ENCODE measurements around the gene ZNF580.

Gene ZNF580

DNA sequence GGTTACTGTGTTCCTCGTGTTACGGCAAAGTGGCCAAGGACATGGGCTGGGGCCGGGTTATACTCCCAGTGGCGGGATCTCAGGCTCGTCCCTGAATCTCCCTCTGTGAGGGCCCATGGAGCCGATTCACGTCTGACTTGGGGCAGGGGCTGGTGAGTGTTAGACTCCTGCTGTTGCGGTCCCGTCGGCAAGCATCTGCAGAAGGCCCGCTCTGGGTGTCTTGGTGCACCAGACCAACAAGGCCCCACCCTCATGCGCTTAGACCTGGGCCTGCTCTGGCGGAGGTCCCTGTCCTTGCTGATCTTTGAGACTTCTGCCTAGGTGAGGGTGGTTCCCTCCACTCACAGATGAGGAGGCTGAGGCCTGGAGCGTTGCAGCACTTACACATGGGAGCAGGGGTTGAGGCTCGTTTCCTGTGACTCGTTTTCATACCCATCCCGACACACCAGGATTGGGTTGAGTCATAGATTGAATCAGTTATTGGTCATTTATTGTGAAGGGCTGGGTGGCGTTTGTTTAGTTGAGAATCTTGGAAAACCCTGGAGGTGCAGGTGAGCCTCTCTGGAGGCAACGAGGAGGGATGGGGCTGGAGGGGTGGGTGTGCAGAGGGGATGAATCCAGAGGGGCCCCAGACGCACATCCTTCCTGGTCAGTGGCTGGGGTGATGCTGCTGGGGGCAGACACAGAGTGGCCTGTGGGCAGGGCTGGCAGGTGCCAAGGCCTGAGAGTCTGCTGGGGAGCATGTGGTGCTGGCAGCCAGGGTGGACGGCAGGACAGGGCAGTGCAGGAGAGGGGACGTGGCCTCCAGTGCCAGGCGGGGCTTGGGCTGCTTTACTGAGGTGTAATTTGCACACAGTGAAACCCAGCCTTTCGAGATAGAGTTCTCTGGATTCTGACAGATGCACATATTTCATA lies 38.8 kb downstream of the ZNF580 start:
- no peak for DNase-seq

DNA sequence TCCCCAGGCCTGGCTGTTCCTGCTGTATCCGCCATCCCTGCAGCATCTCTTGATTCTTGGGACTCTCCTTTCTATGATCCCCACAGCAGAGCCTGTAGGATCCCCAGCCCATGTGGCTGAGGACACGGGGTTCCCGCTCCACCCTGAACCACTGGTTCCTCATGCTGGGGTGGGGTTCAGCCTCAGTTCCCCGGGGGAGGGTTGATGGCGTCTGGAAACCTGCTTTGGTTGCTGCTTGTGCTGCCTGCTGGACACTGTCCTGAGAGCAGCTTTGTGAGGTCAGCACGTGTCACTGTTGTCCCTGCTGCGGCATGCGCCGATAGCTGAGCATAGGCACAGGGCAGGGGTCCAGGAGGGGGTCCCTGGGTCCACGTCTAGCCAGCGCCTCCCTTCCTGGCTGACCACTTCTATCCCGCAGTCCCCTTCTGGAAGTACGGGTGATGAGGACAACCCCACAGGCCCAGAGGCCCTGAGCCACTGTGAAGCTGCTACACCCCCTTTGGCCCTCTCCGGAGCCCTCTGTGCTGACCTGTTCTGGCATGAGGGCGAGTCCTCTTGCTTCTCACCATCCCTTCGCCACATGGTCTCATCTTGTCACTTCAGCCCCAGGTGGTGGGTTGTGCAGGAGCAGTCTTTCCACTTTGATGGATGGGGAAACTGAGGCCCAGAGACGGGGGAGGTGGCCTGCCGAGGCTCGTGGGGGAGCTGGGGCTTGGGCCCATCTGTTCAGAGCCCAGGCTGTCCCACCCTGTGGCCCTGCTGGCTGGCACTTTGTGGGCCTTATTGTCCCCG lies 39.7 kb downstream of the ZNF580 start:
- DNase-seq = no peak

DNA sequence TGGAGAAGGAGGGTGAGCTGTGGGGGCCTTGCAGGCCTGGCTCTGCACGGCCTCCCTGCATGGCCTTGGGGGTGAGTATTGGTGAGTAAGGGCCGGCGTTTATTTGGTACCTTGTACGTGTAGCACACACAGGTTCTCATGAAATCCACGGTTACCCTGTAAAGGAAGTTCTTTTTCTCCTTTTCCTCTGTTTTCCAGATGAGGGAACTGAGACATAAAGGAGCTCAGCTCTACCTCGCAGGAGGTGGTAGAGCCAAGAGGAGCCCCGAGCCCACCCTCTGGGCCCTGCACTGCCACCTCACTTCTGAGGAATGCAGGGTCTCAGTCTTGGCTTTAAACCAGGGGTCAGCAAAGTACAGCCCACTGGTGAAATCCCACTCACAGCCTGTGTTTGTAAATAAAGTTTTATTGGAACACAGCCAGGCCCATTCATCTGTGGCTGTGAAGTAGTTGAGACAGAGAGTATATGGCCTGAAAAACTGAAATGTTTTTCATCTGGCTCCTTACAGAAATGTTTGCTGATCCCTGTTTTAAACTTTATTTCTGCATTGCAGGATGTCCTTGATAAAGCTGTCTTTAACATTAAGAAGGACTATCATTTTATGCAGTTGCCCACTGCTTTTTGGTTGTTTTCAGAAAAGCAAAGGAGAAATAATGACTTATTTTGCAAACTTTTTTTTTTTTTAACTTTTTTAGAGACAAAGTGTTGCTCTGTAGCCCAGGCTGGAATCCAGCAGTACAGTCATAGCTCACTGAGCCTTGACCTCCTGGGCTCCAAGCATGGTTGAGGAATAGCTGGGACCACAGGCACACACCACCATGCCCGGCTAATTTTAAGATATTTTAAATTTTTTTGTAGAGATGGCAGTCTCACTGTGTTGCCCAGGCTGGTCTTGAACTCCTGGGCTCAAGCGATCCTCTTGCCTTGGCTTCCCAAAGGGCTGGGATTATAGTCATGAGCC lies 40.6 kb downstream of the ZNF580 start:
- no peak for DNase-seq

DNA sequence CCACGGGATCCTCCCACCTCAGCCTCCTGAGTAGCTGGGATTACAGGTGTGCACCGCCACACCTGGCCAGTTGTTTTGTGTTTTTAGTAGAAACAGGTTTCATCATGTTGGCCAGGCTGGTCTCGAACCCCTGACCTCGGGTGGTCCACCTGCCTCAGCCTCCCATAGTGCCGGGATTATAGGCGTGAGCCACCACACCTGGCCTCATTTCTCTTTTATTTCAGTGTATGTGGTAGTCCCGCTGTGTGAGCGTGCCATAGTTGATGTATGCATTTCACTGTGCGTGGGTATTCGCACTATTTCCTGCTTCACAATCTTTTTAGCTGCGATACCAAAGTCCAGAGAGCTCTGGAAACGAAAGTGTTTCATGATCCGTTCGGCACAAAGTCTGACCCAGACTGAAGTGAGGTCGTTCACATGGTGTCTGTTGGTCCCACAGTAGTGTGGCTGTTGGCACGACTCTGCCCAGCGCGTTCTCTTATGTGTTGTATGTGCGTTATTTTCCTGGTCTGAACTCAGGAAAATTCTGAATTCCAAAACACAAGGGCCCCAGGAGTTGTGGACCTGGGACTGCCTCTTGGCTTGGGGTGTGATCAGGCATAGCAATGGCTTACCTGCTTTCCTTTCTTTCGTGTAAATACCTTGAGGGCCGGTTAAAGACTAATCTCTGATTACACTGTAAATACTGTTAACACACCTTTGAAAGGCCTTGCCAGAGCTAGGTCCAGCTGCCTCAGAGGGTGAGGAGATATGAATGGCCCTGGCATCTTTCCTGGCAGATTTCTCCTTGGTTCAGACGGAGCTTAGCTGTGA lies 42.9 kb downstream of the ZNF580 start:
- DNase-seq = no peak

DNA sequence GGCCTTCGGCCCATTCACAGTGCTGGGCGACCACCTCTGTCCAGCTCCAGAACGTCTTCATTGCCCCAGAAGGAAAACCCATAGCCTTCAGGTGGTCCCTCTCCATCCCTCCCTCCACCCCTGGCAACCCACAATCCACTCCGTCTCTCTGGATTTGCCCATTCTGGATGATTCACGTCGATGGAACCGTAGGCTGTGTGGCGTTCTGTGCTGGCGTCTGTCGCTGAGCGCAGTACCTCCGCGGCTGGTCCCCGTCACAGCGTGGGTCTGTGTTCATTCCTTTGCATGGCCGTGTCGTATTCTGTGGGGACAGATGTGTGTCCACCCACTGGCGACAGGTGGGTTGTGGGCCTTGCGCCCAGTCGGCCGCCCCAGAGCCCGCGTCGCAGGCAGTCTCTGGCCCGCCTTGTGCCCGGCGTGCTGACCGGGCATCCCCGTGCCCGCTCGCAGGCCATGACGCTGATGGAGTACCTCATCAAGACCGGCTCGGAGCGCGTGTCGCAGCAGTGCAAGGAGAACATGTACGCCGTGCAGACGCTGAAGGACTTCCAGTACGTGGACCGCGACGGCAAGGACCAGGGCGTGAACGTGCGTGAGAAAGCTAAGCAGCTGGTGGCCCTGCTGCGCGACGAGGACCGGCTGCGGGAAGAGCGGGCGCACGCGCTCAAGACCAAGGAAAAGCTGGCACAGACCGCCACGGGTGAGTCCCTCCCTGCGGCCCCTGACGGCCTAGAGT lies 44.3 kb downstream of the ZNF580 start:
- no peak for DNase-seq

DNA sequence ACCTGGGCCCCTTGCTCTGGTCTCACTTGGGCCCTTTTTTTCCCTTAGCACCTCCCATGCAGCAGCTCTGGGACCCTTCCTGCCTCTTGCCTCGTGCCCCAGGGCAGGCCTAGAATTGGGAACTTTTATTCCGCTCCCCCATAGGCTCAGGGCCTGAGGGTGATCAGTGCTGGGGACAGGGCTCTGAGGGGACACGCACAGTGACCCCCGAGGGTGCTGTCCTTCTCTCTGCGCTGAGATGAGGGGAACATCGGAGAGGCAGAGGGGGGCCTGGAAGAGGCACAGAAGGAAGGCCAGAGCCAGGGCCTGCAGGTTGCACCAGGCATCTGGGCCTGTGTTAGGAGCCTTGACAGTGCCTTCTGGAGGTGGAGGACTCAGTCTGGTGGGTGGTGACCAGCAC lies 45.0 kb downstream of the ZNF580 start:
- DNase-seq = no peak

DNA sequence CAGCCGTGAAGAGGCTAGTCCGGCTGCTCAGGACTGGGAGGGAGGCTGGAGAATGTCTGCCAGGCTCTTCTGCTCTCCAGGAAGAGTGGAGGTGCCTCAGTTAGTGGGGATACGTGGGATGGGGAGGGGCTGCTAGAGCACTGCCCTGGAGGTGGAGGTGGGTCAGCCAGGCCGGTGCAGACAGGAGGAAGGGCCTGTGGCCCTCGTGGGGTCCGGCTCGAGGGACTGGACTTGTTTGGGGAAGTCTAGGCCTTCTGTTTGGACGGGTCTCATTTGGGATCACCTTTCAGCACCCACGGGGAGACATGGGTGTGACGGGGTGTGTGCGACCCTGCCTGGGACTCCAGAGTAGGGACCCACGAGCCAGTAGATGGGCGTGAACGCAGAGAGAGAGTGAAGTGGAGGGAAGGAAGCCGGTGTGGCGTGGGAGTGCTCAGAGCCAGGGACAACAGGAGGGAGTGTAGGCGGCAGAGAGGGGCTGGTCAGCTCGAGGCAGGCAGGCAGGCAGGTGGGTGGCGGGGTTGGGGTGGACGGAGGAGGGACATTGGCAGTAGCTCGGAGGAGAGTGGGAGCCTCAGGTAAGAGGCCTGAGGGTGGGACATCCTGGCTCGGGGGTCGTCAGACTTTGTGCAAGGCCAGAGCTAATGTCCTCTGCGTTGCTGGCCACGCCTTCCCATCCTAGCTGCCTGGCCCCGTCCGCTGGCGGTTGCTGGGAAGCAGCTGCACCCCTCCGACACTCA lies 45.7 kb downstream of the ZNF580 start:
- DNase-seq = no peak

DNA sequence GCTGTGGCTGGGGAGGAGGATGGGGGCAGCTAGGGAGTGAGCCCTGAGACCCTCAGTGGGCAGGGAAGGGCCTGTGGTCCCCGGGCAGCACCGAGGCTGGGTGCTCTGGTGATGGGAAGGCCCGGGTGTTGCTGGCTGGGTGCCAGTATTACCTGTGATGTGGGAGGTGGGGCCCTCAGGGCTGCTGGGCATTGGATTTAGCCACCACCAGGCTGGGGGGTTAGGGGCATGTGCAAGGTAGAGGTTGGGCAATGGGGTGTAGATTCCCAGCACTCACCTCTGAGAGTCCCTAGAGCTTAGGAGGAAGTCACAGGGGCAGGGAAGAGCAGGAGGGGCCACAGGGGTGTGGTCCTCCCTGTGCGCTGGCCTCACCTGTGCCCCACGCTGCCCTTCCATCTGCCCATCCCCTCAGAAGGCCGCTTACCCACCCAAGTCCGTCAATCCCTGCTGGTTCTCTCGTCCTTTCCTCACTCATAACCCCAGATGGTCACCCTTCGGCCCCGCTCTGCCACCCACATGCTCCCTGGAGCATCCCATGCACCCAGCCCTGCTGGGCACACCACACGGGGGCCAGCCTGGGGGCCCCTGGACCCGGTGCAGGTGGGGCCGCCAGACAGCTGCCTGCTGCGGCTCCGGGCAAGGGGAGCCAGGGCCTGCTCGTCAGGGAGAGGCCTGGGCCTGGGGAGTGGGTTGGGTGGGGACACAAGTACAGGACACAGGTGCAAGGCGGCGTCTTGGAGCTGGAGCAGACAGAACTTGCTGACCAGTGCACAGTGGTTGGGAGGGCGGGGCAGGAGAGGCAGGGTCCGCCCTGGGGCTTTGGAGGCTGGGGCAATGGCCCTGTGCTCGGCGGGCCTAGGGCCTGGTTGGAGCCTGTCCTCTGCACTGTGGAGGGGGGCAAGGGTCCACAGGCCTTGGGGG lies 46.7 kb downstream of the ZNF580 start:
- no peak for DNase-seq

DNA sequence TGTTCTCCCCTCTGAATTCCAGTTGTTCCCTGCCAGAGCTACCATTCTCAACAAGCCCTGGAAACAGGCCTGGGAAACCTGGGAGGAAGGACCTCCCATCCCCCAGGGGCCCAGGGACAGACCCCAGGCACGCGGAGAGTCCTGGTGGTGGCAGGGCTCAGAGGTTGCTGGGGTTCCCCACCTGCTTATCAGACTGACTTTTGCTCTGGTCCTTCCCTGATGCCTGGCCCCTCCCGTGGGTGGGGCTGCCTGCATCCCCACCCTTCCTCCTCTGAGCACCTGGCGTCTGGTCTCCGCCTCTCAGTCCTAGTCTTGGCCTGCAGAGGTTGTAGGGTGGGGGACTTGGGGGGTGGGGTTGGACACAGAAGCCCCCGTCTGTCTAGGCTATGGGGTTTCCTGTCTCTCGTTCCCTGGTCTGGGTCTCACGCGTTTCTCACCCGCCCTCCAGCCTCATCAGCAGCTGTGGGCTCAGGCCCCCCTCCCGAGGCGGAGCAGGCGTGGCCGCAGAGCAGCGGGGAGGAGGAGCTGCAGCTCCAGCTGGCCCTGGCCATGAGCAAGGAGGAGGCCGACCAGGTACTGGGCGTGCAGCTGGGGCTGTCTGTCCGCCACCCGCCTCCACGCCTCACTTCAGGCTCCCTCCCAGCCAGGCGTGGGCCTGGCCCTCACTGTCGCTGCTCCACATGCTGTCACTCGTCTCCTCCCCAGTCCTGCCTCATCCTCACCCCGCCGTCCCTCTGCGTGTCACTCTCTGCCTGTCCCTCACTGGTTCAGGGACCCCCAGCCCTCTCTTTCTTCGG lies 47.8 kb downstream of the ZNF580 start:
- DNase-seq = no peak

DNA sequence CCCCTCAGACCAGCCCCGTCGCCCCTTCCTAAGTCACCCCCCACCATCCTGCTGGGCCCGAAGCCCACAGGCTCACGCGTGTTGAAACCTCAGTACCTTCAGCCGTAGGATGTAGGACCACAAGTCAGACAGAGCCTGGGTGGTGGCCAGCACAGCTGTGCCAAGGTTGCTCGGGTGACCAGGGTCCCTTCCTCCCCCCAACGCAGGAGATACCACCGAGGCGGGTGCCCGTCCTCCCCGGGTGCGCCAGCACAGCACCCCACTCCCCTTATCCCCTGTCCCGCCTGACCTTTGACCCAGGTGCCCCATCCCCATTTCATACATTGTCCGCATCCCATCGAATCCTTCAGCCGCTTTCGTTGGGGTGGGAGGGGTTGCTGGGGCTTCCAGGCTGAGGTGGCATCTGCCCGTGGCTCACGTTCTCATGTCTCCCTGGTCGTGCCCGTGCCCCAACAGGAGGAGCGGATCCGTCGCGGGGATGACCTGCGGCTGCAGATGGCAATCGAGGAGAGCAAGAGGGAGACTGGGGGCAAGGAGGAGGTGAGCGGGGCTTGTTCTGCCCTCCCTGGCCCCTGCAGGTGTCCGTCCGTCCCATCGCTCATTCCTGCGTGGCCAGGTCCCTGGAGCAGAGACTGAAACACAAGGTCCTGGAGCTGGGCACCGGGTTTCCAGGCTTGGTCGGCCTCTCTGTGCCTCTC lies 48.8 kb downstream of the ZNF580 start:
- DNase-seq = no peak

DNA sequence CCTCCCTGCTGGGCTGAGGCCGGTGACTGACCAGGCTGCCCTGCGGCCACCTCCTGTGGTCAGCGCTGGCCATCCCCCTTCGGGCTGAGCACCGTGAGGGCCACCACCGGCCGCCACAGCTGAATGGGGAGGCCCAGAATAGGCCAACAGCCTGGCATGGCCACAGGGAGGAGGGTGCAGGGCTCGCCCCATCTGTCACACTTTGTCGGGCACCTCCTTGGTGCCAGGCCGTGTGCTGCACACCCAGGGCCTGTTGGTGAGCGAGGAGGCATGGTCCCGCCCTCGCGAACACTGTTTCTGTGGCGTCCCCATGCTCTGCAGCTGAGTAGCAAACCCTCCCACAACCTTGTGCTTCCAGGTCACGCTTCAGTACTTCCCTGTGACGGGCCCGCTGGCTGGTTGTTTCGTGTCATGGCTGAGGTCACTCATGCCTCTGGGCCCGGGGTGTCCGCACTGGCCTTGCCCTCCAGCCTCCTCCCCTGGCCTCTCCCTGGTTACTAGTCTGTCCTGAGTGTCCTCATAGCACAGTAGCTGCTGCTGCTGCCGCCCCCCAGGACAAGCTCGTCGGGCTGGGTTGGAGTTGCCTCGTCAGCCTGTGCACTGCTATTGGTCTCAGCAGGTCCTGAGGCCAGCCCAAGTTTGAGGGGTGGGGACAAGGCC lies 49.4 kb downstream of the ZNF580 start:
- no peak for DNase-seq

DNA sequence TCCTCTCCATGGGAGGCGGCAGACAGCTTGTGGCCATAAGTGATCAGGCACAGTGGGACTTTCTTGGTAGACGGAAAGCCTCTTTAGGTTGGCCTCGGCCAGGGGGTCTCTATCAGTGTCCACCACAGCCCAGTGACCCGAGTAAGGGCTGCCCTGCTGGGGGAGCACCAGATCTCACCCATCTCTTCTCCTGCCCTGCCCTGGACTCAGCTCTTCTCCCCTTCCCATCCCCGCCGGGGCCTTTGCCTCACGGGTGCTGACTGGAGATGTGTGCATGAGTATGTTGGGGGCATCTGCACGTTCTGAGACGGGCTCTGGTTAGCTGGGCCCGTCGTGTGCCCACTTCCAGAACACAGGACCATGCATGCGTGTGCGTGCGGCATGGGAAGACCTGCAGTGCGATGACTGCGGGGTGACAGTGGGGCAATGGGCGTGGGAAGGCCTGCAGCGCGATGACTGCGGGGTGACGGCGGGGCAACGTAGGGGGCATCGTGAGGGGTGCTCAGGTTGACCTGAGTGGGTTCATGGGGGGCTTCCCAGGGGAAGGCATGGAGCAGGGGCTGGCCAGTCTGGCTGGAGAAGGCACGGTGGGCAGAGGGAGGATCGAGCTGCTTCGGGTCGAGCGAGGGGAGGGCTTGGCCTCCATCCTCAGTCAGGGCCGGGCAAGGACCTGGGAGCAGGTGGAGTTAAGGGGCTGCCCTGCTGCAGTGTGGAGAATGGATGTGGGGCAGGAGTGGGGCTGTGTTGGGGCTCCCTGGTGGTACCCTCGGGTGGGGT lies 50.2 kb downstream of the ZNF580 start:
- DNase-seq = no peak

DNA sequence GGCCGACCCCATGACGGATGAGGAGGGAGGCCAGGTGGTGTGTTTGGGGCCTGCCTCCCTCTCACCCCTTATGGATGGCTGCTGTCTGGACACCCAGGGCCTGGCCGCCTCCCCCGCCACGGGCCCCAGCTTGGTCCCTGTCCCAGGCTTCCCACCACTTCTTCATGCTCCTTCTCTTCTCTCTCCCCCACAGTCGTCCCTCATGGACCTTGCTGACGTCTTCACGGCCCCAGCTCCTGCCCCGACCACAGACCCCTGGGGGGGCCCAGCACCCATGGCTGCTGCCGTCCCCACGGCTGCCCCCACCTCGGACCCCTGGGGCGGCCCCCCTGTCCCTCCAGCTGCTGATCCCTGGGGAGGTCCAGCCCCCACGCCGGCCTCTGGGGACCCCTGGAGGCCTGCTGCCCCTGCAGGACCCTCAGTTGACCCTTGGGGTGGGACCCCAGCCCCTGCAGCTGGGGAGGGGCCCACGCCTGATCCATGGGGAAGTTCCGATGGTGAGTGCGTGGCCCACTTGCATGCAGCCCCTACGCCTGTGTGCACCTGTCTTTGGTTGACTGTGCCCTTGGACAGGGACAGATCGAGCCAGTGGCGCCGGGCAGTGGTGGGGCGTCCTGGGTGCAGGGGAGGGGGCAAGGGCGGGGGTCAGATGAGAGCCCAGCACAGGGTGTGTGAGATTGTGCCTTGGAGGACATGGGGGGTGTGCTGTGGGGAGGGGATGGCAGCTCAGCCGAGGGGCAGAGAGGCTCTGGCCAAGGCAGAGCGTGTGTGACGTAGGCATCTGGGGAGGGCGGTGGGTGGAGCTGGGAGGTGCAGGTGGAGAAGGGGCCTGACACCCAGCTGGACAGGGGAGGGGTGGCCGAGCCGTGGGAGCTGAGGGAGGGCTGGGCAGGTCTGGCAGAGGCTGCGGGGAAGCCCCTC lies 51.0 kb downstream of the ZNF580 start:
- DNase-seq = no peak

DNA sequence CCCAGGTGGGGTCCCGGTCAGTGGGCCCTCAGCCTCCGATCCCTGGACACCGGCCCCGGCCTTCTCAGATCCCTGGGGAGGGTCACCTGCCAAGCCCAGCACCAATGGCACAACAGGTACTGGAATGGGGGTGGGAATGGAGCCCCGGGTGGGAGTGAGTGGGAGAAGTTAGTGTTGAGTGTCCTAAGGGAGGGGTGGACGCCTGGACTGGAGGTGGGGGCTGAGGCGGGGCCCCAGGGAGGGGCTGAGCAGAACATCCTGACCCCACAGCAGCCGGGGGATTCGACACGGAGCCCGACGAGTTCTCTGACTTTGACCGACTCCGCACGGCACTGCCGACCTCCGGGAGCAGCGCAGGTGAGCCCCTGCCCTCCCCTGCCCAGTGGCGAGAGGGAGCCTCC lies 51.9 kb downstream of the ZNF580 start:
- no peak for DNase-seq

Measured in NCI-H1436 (cell line).